Fibroblast of mammary gland (primary cell): ENCODE results near the gene NOP10.
A peak's percentile ranks its signal among the peaks of the same experiment; 100 is the strongest.
"Not testable (repeated sequence)": the region's sequence is repeated elsewhere in the genome, so short reads cannot be mapped to it uniquely, and the experiment has no call there.

Experiments used
- DNase-seq: peaks from one replicate; pipeline ENCODE4 v3.0.0-alpha.2; 2010; ENCODE audit warnings: low read depth
- H3K4me3 ChIP-seq: 2 replicates; pipeline ENCODE4 v1.5.1; 2011; ENCODE audit warnings: low read depth, mild to moderate bottlenecking, low read length, moderate library complexity; ENCODE audit not compliant: control insufficient read depth
- CTCF ChIP-seq: conservative IDR thresholded peaks from 2 replicates; pipeline ENCODE4 v1.5.1; 2011; ENCODE audit warnings: low read depth, low read length, inconsistent platforms; ENCODE audit not compliant: control insufficient read depth, insufficient read depth

NOP10 gene

DNA sequence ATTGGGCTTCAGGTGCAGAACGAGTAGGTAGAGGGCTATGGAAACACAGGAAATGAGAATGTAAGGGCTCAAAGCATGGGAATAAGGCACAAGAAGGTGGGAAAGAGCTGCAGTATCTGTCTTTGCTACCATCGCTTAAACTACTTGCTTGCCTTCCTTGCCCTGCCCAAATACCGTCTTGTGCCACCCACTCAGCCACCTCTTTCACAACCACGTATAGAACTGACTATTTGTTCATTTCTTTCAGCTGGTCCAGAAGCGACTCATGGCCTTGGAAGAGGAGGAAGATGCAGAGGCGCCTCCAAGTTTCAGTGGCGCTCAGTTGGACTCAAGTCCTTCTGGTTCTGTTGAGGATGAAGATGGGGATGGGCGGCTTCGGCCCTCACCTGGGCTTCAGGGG, 12.3 kb upstream of the NOP10 start:
- TF ChIP-seq CTCF = no peak
- H3K4me3 ChIP-seq = no peak overlapping the region
- peak; percentile 29 for DNase-seq

GRCh38 chr15:34354286-34354685, 11.3 kb upstream of the NOP10 start:
- no peak overlapping the region for H3K4me3 ChIP-seq
- no peak for DNase-seq
- no peak for TF ChIP-seq CTCF

DNA sequence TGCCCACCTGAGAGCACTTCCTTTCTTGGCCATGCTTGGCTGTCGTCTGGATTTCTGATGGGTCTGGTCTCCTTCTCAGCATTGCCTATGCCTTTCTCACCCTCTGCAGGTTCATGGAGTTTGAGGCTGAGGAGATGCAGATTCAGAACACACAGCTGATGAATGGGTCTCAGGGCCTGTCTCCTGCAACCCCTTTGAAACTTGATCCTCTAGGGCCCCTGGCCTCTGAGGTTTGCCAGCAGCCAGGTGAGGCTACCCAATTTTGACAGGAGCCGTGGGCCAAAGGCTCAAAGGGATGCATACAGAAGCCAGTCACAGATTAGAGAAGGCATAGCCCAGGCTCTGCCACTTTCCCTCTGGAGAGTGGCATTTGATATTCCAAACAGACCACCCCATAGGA, 10.7 kb upstream of the NOP10 start:
- TF ChIP-seq CTCF = no peak
- no peak for DNase-seq
- no peak overlapping the region for H3K4me3 ChIP-seq

- not testable (repeated sequence) for H3K4me3 ChIP-seq, DNase-seq
Observed at GRCh38 chr15:34352996-34353395, 10.1 kb upstream of the NOP10 start.

DNA sequence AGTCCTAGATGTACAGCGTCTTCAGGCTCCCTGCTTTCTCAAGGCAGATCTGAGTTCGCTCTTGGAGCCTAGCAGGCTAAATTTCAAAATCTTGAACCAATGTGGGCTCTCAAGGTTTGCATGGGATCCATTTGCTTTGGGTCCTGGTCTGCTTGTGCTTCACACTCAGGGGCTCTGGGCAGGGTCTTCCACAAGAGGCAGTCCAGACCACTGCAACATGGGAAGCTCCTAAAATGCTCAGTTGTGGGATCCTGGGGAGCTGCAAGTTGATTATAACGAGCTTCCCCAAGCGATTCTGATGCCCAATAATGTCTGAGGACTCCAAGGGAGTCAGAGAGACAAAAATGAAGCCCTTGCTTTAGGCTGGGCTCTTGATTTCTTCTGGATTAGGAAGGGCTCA, 6.8 kb upstream of the NOP10 start:
- H3K4me3 ChIP-seq = no peak overlapping the region
- no peak for TF ChIP-seq CTCF
- no peak for DNase-seq

- H3K4me3 ChIP-seq = no peak overlapping the region
- TF ChIP-seq CTCF = no peak
- no peak for DNase-seq
Observed at GRCh38 chr15:34348735-34349300, 5.9 kb upstream of the NOP10 start.

GRCh38 chr15:34347951-34348638, 5.2 kb upstream of the NOP10 start:
- no peak overlapping the region for H3K4me3 ChIP-seq
- TF ChIP-seq CTCF = no peak
- DNase-seq = no peak

DNA sequence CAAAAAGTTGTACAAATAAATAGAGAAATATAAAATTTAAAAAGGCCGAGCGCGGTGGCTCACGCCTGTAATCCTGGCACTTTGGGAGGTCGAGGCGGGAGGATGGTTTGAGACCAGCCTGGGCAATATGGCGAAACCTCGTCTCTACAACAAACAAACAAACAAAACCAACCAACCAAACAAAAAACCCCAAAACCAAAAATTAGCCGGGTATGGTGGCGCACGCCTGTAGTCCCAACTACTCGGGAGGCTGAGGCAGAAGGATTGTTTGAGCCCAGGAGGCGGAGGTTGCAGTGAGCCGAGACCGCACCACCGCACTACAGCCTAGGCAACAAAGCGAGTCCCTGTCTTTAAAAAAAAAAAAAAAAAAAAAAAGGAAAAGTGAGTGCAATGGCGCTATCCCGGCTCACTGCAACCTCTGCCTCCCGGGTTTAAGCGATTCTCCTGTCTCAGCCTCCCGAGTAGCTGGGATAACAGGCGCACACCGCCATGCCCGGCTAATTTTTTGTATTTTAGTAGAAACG, 661 bp downstream of the NOP10 start:
- not testable (repeated sequence) for DNase-seq
- H3K4me3 ChIP-seq = peak overlapping the region; percentile 100
